ENCODE results near the gene ASAH2. TPM values are rescaled to one million over a fixed set of nuclear protein-coding genes. Genes with fewer than 3 reads are reported as not detected.

The ASAH2 gene
- total RNA-seq, 1 experiment from 2014 or later, result 14.0 TPM

- Histone ChIP-seq H3K9me2 (replicated peaks; ENCODE audit: low read length) (no peaks in the 10 kb centered on the region), H3K79me2 (ENCODE audit: low read length) (no peaks in the 10 kb centered on the region), H3F3A (ENCODE audit: low read length, unreplicated experiment) (no peaks in the 10 kb centered on the region), H3K4me1 (ENCODE audit: insufficient read depth, low read length) (no peaks in the 10 kb centered on the region), H3K4me2 (ENCODE audit: low read length) (no peak overlapping the region), H2AFZ (ENCODE audit: low read length) (no peak overlapping the region), H3K27ac (ENCODE audit: low read length) (no peak overlapping the region), H3K4me3 (ENCODE audit: low read length) (no peak overlapping the region), H3K9me3 (ENCODE audit: low read length) (no peaks in the 10 kb centered on the region), H3K9ac (ENCODE audit: low read length) (no peak overlapping the region), H3K36me3 (ENCODE audit: low read depth, low read length) (no peaks in the 10 kb centered on the region), H3K27me3 (ENCODE audit: low read length) (peaks cover 59% of the 10 kb centered on the region), H4K20me1 (ENCODE audit: low read length) (no peaks in the 10 kb centered on the region)
- no peak for DNase-seq
- POLR2A ChIA-PET (ENCODE audit: unreplicated experiment), result no interaction called here
- TF ChIP-seq CTCF (conservative IDR thresholded peaks at IDR 0.05; ENCODE audit: low read depth, low read length), result no peak
- no peak for TF ChIP-seq EZH2 (IDR thresholded peaks at IDR 0.05; ENCODE audit: low read length, unreplicated experiment)
- TF ChIP-seq EZH2phosphoT487 (IDR thresholded peaks at IDR 0.05; ENCODE audit: borderline replicate concordance, low read length), result no peak
- ATAC-seq, result no peak
- BruUV-seq (replicated peaks), result no TSS peak
- CTCF ChIA-PET, result no interaction called here
- intact Hi-C loops (cut with micrococcal nuclease), result loop anchor here (5.0 kb wide), 1 partner anchor 188 kb away; no protein-coding TSS in a partner anchor
Measured at GRCh38 chr10:50234486-50234885, 16.8 kb downstream of the ASAH2 start.

- no peaks in the 10 kb centered on the region for H3K79me2 ChIP-seq (ENCODE audit: low read length)
- POLR2A ChIA-PET (ENCODE audit: unreplicated experiment), result no interaction called here
- TF ChIP-seq CTCF (conservative IDR thresholded peaks at IDR 0.05; ENCODE audit: low read depth, low read length) (no peak), EZH2 (IDR thresholded peaks at IDR 0.05; ENCODE audit: low read length, unreplicated experiment) (no peak)
- intact Hi-C loops (cut with micrococcal nuclease), result loop anchor here (2.0 to 5.0 kb wide), 2 partner anchors 43 to 190 kb away; no protein-coding TSS in a partner anchor
- no TSS peak for BruUV-seq (replicated peaks)
- no peak for DNase-seq
- H3K4me3 ChIP-seq (ENCODE audit: low read length), result no peak overlapping the region
- H3K4me2 ChIP-seq (ENCODE audit: low read length), result no peak overlapping the region
- H3K9me2 ChIP-seq (replicated peaks; ENCODE audit: low read length), result no peaks in the 10 kb centered on the region
- H3F3A ChIP-seq (ENCODE audit: low read length, unreplicated experiment), result no peaks in the 10 kb centered on the region
- H3K36me3 ChIP-seq (ENCODE audit: low read depth, low read length), result no peaks in the 10 kb centered on the region
- no peak overlapping the region for H3K27ac ChIP-seq (ENCODE audit: low read length)
- H3K9ac ChIP-seq (ENCODE audit: low read length), result no peak overlapping the region
- no peaks in the 10 kb centered on the region for H4K20me1 ChIP-seq (ENCODE audit: low read length)
- peaks cover 45% of the 10 kb centered on the region for H3K27me3 ChIP-seq (ENCODE audit: low read length)
- H3K4me1 ChIP-seq (ENCODE audit: insufficient read depth, low read length), result no peaks in the 10 kb centered on the region
- CTCF ChIA-PET, result no interaction called here
- H2AFZ ChIP-seq (ENCODE audit: low read length), result no peak overlapping the region
- no peaks in the 10 kb centered on the region for H3K9me3 ChIP-seq (ENCODE audit: low read length)
- peak; percentile 77 for ATAC-seq
Measured at GRCh38 chr10:50232261-50232639, 19.1 kb downstream of the ASAH2 start.

- Histone ChIP-seq H4K20me1 (ENCODE audit: low read length) (no peaks in the 10 kb centered on the region), H3K9ac (ENCODE audit: low read length) (no peak overlapping the region), H3K27me3 (ENCODE audit: low read length) (peaks cover 41% of the 10 kb centered on the region), H3K36me3 (ENCODE audit: low read depth, low read length) (no peaks in the 10 kb centered on the region), H3K4me1 (ENCODE audit: insufficient read depth, low read length) (no peaks in the 10 kb centered on the region), H3K27ac (ENCODE audit: low read length) (no peak overlapping the region), H3K4me3 (ENCODE audit: low read length) (no peak overlapping the region), H3K79me2 (ENCODE audit: low read length) (no peaks in the 10 kb centered on the region), H2AFZ (ENCODE audit: low read length) (no peak overlapping the region), H3K4me2 (ENCODE audit: low read length) (no peak overlapping the region), H3F3A (ENCODE audit: low read length, unreplicated experiment) (no peaks in the 10 kb centered on the region), H3K9me3 (ENCODE audit: low read length) (no peaks in the 10 kb centered on the region), H3K9me2 (replicated peaks; ENCODE audit: low read length) (no peaks in the 10 kb centered on the region)
- DNase-seq (no peak), ATAC-seq (peak; percentile 86)
- TF ChIP-seq EZH2 (IDR thresholded peaks at IDR 0.05; ENCODE audit: low read length, unreplicated experiment) (no peak), CTCF (conservative IDR thresholded peaks at IDR 0.05; ENCODE audit: low read depth, low read length) (no peak), EZH2phosphoT487 (IDR thresholded peaks at IDR 0.05; ENCODE audit: borderline replicate concordance, low read length) (no peak)
- no TSS peak for BruUV-seq (replicated peaks)
- CTCF ChIA-PET, result no interaction called here
- intact Hi-C loops (cut with micrococcal nuclease), result loop anchor here (2.0 to 5.0 kb wide), 2 partner anchors 43 to 191 kb away; no protein-coding TSS in a partner anchor
- POLR2A ChIA-PET (ENCODE audit: unreplicated experiment), result no interaction called here
Measured at GRCh38 chr10:50231515-50232260, 19.6 kb downstream of the ASAH2 start.

Measured in PC-3 (cell line).